Natural killer cell (primary cell): ENCODE data around the gene PDE2A. TPM values are rescaled to one million over a fixed set of nuclear protein-coding genes. Genes with fewer than 3 reads are reported as not detected.

Experiments used
- ATAC-seq, 3 donors: fragments of 150-1000 bp in 2 of 3; fragments of 200-7000 bp in 1 of 3; cut with Tn5 transposase; 1 replicate in 1 of 3; 2 replicates in 2 of 3; pipeline ENCODE4 v1.10.0; 2021; ENCODE audit warnings: mild to moderate bottlenecking in 2 of 3, moderate library complexity in 2 of 3
- DNase-seq, 2 donors: peaks; one replicate each; pipeline versions ENCODE4 v3.0.0 to v3.0.0-alpha.2; 2013 to 2021; ENCODE audit warnings: mixed read lengths in 1 of 2
- H3K27ac ChIP-seq: one replicate; pipeline ENCODE4 v1.5.1; 2013; ENCODE audit warnings: mild to moderate bottlenecking, low read length
- H3K27me3 ChIP-seq: one replicate; pipeline ENCODE4 v1.6.1; 2013; ENCODE audit warnings: low read length; ENCODE audit not compliant: control insufficient read depth, insufficient read depth
- H3K36me3 ChIP-seq: one replicate; pipeline ENCODE4 v1.6.1; 2013; ENCODE audit warnings: low read length; ENCODE audit not compliant: control insufficient read depth, insufficient read depth
- H3K4me1 ChIP-seq: one replicate; pipeline ENCODE4 v1.6.1; 2013; ENCODE audit warnings: low read length; ENCODE audit not compliant: control insufficient read depth, insufficient read depth
- H3K4me3 ChIP-seq: one replicate; pipeline ENCODE4 v1.5.1; 2013; ENCODE audit warnings: low read length
- H3K9me3 ChIP-seq: one replicate; pipeline ENCODE4 v1.6.1; 2013; ENCODE audit warnings: low read length; ENCODE audit not compliant: control insufficient read depth, insufficient read depth
- H3K27ac Mint-ChIP-seq, 2 donors: one replicate each; pipeline ENCODE4 v1.8.0; 2022; ENCODE audit warnings: mild to moderate bottlenecking in 2 of 2, mixed read lengths in 2 of 2, moderate library complexity in 1 of 2
- H3K27me3 Mint-ChIP-seq, 2 donors: one replicate each; pipeline ENCODE4 v1.8.0; 2022; ENCODE audit warnings: low read depth in 2 of 2, mixed read lengths in 2 of 2
- H3K36me3 Mint-ChIP-seq: one replicate; pipeline ENCODE4 v1.8.0; 2022; ENCODE audit warnings: mixed read lengths
- H3K4me1 Mint-ChIP-seq, 2 donors: one replicate each; pipeline ENCODE4 v1.8.0; 2022; ENCODE audit warnings: mixed read lengths in 2 of 2
- H3K4me3 Mint-ChIP-seq: one replicate; pipeline ENCODE4 v1.8.0; 2022; ENCODE audit warnings: mild to moderate bottlenecking, moderate library complexity, mixed read lengths
- H3K9me3 Mint-ChIP-seq, 2 donors: one replicate each; pipeline ENCODE4 v1.8.0; 2022; ENCODE audit warnings: mixed read lengths in 2 of 2
- WGBS: methylation state at CpG from one replicate; pipeline ENCODE4 v1.1.7; 2013; ENCODE audit warnings: missing lambda C conversion rate; ENCODE audit not compliant: insufficient coverage; 5-methylcytosine and 5-hydroxymethylcytosine counted together
- intact Hi-C: fragments of 100-400 bp; cut with micrococcal nuclease; formaldehyde crosslinking; loops from one replicate; pipeline ENCODE4 v1.14.2; 2022
- total RNA-seq, 4 donors: library from RNA; stranded (reverse); fragments of 120-200 nt in 1 of 4; gene quantifications; one replicate each; pipeline versions ENCODE4 v1.2.3 to v1.2.4, GENCODE V29; 2013 to 2022
- TF ChIP-seq, protein P1 (sequence below): fragments of 200-600 bp; IDR thresholded peaks from one replicate; pipeline ENCODE4 v1.8.0; 2022; ENCODE audit warnings: antibody characterized with exemption

The PDE2A gene
- total RNA-seq, 3 donors from 2014 or later (not counting 1 experiment from before 2014, with no cell fraction given) = 8.7 to 11.9 (median 9.0) TPM

- no peak overlapping the region for H3K4me3 Mint-ChIP-seq
- peaks cover 4 to 13% of the 10 kb centered on the region in 2 donors for H3K27me3 Mint-ChIP-seq
Measured at GRCh38 chr11:72553706-72554105, 120.5 kb downstream of the PDE2A start.

GRCh38 chr11:72552399-72552910 is 121.8 kb downstream of the PDE2A start:
- peaks cover 4 to 13% of the 10 kb centered on the region in 2 donors for H3K27me3 Mint-ChIP-seq

More at GRCh38 chr11:72553706-72554105, 120.5 kb downstream of the PDE2A start:
- H3K27ac Mint-ChIP-seq = no peak overlapping the region
- intact Hi-C loops = loop anchor here (1.0 kb wide), 2 partner anchors 71 to 82 kb away; no protein-coding TSS in a partner anchor
- H3K4me1 ChIP-seq = peaks cover 10% of the 10 kb centered on the region
- no peaks in the 10 kb centered on the region for H3K36me3 Mint-ChIP-seq
- TF ChIP-seq, protein P1, sequence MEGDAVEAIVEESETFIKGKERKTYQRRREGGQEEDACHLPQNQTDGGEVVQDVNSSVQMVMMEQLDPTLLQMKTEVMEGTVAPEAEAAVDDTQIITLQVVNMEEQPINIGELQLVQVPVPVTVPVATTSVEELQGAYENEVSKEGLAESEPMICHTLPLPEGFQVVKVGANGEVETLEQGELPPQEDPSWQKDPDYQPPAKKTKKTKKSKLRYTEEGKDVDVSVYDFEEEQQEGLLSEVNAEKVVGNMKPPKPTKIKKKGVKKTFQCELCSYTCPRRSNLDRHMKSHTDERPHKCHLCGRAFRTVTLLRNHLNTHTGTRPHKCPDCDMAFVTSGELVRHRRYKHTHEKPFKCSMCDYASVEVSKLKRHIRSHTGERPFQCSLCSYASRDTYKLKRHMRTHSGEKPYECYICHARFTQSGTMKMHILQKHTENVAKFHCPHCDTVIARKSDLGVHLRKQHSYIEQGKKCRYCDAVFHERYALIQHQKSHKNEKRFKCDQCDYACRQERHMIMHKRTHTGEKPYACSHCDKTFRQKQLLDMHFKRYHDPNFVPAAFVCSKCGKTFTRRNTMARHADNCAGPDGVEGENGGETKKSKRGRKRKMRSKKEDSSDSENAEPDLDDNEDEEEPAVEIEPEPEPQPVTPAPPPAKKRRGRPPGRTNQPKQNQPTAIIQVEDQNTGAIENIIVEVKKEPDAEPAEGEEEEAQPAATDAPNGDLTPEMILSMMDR = peak; percentile 28
- WGBS = 41% methylated on average over 3 of the region's 3 CpGs
- peaks cover 15 to 21% of the 10 kb centered on the region in 2 donors for H3K4me1 Mint-ChIP-seq
- H3K9me3 ChIP-seq = no peaks in the 10 kb centered on the region
- H3K27me3 ChIP-seq = no peaks in the 10 kb centered on the region
- no peak overlapping the region for H3K4me3 ChIP-seq
- H3K27ac ChIP-seq = no peak overlapping the region
- no peaks in the 10 kb centered on the region for H3K9me3 Mint-ChIP-seq
- ATAC-seq (peak in 2 of 3 donors; percentile 64 to 84), DNase-seq (peak in 1 of 2 donors; percentile 67)
- H3K36me3 ChIP-seq = no peaks in the 10 kb centered on the region

DNA sequence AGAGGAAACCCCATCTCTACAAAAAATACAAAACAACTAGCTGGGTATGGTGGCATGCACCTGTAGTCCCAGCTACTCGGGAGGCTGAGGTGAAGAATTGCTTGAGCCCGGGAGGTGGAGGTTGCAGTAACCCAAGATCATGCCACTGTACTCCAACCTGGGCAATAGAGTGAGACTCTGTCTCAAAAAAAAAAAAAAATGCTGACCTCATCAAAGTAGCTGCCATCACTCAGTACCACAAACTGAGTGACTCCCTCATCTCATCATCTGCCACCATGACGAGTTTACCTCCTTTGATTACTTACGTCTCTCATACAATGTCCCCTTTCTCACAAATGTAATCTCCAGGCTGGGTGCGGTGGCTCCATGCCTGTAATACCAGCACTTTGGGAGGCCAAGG is 122.7 kb downstream of the PDE2A start:
- WGBS = 89% methylated on average over 5 of the region's 5 CpGs
- Mint-ChIP-seq H3K9me3 (no peaks in the 10 kb centered on the region), H3K36me3 (no peaks in the 10 kb centered on the region), H3K27ac (no peak overlapping the region), H3K4me1 (peaks cover 15 to 22% of the 10 kb centered on the region in 2 donors), H3K27me3 (peaks cover 4 to 9% of the 10 kb centered on the region in 2 donors), H3K4me3 (no peak overlapping the region)
- H3K36me3 ChIP-seq = no peaks in the 10 kb centered on the region
- no peaks in the 10 kb centered on the region for H3K27me3 ChIP-seq
- H3K9me3 ChIP-seq = no peaks in the 10 kb centered on the region
- H3K4me3 ChIP-seq = no peak overlapping the region
- ATAC-seq (no peak), DNase-seq (no peak)
- H3K4me1 ChIP-seq = peaks cover 10% of the 10 kb centered on the region
- H3K27ac ChIP-seq = no peak overlapping the region
- TF ChIP-seq, protein P1 = no peak
- intact Hi-C loops = no loop called here

More at GRCh38 chr11:72552399-72552910, 121.8 kb downstream of the PDE2A start:
- Histone ChIP-seq H3K4me3 (no peak overlapping the region), H3K27me3 (no peaks in the 10 kb centered on the region), H3K27ac (no peak overlapping the region), H3K4me1 (peaks cover 10% of the 10 kb centered on the region), H3K9me3 (no peaks in the 10 kb centered on the region), H3K36me3 (no peaks in the 10 kb centered on the region)
- Mint-ChIP-seq H3K9me3 (no peaks in the 10 kb centered on the region), H3K4me1 (peaks cover 15 to 21% of the 10 kb centered on the region in 2 donors), H3K36me3 (no peaks in the 10 kb centered on the region), H3K27ac (no peak overlapping the region), H3K4me3 (no peak overlapping the region)
- DNase-seq (no peak), ATAC-seq (no peak)
- TF ChIP-seq, protein P1 = no peak
- intact Hi-C loops = no loop called here
- 89% methylated on average over 3 of the region's 3 CpGs for WGBS

DNA sequence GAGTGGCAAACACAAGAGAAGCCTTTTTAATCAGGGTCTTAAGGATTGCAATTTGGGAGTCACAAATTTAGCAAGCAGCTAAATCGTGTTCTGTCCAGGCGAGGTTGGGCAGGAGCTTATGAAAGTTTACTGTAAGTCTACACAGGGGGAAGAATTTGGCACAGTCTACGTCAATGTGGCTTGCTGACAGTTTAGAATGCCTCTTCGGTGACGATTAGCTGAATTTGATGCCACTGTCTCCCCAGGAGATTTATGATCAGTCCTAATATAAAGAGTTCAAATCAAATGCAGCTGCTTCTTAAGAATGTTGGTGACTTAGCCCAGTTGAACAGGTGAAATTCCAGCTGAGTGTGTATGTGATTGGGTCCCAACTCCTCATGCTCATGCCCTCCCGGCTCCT is 125.8 kb downstream of the PDE2A start:
- Histone ChIP-seq H3K27ac (no peak overlapping the region), H3K36me3 (no peaks in the 10 kb centered on the region), H3K27me3 (no peaks in the 10 kb centered on the region), H3K9me3 (no peaks in the 10 kb centered on the region), H3K4me3 (no peak overlapping the region), H3K4me1 (peaks cover 3% of the 10 kb centered on the region)
- Mint-ChIP-seq H3K27ac (no peak overlapping the region), H3K36me3 (no peaks in the 10 kb centered on the region), H3K9me3 (no peaks in the 10 kb centered on the region), H3K27me3 (peaks cover 9 to 15% of the 10 kb centered on the region in 2 donors), H3K4me3 (no peak overlapping the region), H3K4me1 (peaks cover 4 to 21% of the 10 kb centered on the region in 2 donors)
- no peak for ATAC-seq
- TF ChIP-seq, protein P1 = no peak
- 92% methylated on average over 6 of the region's 6 CpGs for WGBS
- intact Hi-C loops = no loop called here
- DNase-seq = no peak
